Activated CD8-positive, alpha-beta T cell treated with anti-CD3 and anti-CD28 coated beads, Interleukin-2, amount 10 ng/mL, durations not matched to agents 7 days and 5 days (primary cell): ENCODE data around the gene GMPPA. TPM values are rescaled to one million over a fixed set of nuclear protein-coding genes. Genes with fewer than 3 reads are reported as not detected.

Source experiments
- ATAC-seq: fragments of 150-1000 bp; cut with Tn5 transposase; one replicate; pipeline ENCODE4 v1.10.0; 2021; ENCODE audit warnings: moderate library complexity
- CTCF ChIA-PET: fragments of 350-600 bp; sonication (Branson Sonifier 250); formaldehyde crosslinking; loops from one replicate; lab custom pipeline; 2021; ENCODE audit warnings: antibody characterized with exemption; lab: Charles Lee
- POLR2A ChIA-PET: fragments of 350-600 bp; sonication (Branson Sonifier 250); formaldehyde crosslinking; loops from one replicate; lab custom pipeline; 2021; ENCODE audit warnings: antibody characterized with exemption; lab: Charles Lee
- DNase-seq: peaks from one replicate; pipeline ENCODE4 v3.0.0-alpha.2; 2020
- H3K27ac Mint-ChIP-seq: one replicate; pipeline ENCODE4 v1.8.0; 2021; ENCODE audit warnings: mild to moderate bottlenecking, mixed read lengths
- H3K27me3 Mint-ChIP-seq: one replicate; pipeline ENCODE4 v1.8.0; 2021; ENCODE audit warnings: low read depth, mixed read lengths
- H3K36me3 Mint-ChIP-seq: one replicate; pipeline ENCODE4 v1.8.0; 2021; ENCODE audit warnings: low read depth, mixed read lengths
- H3K4me1 Mint-ChIP-seq: one replicate; pipeline ENCODE4 v1.8.0; 2021; ENCODE audit warnings: low read depth, mixed read lengths
- H3K4me3 Mint-ChIP-seq: one replicate; pipeline ENCODE4 v1.8.0; 2021; ENCODE audit warnings: mild to moderate bottlenecking, mixed read lengths
- H3K9me3 Mint-ChIP-seq: one replicate; pipeline ENCODE4 v1.8.0; 2022; ENCODE audit warnings: mixed read lengths; ENCODE audit not compliant: insufficient read depth
- total RNA-seq, 2 experiments: library from RNA; stranded (reverse); gene quantifications; one replicate each; pipeline ENCODE4 v1.2.3, GENCODE V29; 2021

Gene GMPPA
- total RNA-seq, 2 experiments from 2014 or later, result 37.8 to 41.2 TPM

DNA sequence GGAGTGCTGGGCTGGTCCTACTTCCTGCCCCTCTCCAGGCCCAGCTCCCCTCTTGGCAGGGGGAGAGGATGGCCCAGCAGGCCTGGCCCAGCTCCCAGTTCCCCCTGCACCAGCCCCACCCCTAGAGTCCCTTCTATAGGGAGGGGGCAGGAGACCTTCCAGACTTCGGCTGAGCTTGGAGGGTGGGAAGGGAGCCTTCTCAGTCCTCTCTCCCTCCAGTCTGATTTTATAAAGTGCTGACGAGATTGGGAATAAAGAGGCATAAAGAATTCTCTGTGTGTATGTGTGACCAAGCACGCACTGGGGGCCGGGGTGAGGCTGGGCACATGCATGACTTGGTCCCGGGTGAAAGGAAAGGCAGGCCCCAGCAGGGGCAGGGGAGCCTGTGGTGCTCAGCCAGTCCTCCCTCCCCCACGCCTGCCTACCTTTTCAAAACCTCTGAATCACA, 39.8 kb downstream of the GMPPA start:
- peaks cover 16% of the 10 kb centered on the region for H3K4me1 Mint-ChIP-seq
- ChIA-PET CTCF (interaction anchor here (1.4 to 3.8 kb wide), 3 partner anchors 9 to 150 kb away, joined by 4 to 59 read pairs (median 4); no protein-coding TSS in a partner anchor), POLR2A (no interaction called here)
- H3K27me3 Mint-ChIP-seq, result peaks cover 3% of the 10 kb centered on the region
- H3K27ac Mint-ChIP-seq, result no peak overlapping the region
- no peak for ATAC-seq
- H3K36me3 Mint-ChIP-seq, result peaks cover 3% of the 10 kb centered on the region
- H3K4me3 Mint-ChIP-seq, result no peak overlapping the region
- no peaks in the 10 kb centered on the region for H3K9me3 Mint-ChIP-seq
- DNase-seq, result no peak

DNA sequence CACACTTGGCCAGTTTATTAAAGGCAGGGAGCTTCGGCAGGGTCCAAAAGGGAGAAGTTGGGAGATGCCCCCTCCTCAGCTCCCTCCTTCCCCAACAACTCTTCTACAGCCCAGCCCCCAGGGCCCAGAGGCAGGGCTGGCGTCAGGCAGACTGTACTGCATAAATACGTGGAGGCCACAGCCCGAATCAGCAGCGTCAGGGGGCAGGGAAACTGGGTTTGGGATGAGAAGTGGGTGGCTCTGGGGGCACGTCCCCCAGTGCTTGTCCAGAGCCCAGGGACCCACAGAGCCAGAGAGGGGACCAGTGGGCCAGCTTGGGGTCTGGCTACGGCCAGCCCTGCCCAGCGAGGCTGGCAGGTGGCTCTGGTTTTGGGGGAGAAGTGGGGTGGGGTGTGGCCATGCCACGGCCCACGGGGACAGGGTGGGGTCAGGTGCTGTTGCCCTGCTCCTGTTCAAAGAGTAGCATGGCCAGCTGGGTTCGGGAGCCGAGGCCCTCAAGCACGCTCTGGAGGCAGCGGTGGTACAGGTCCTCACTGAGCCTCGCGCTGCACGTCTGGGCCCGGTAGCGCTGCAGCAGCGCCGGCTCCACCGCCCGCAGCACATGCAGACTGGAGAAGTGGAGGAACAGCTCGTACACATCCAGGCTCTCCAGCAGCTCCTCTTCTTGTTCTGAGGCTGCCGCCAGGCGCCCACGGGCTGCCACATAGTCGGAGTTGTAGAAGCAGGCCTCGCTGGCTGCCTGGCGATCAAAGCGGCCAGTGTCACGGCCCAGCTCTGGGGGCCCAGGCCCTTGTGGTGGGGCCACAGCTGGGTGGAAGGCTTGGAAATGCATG, 40.5 kb downstream of the GMPPA start:
- CTCF ChIA-PET, result interaction anchor here (1.0 to 3.8 kb wide), 5 partner anchors 9 to 150 kb away, joined by 3 to 59 read pairs (median 4); no protein-coding TSS in a partner anchor
- no peak overlapping the region for H3K27ac Mint-ChIP-seq
- ATAC-seq (no peak), DNase-seq (no peak)
- peaks cover 17% of the 10 kb centered on the region for H3K4me1 Mint-ChIP-seq
- H3K9me3 Mint-ChIP-seq, result no peaks in the 10 kb centered on the region
- no peak overlapping the region for H3K4me3 Mint-ChIP-seq
- peaks cover 3% of the 10 kb centered on the region for H3K36me3 Mint-ChIP-seq
- POLR2A ChIA-PET, result no interaction called here
- H3K27me3 Mint-ChIP-seq, result peaks cover 3% of the 10 kb centered on the region

DNA sequence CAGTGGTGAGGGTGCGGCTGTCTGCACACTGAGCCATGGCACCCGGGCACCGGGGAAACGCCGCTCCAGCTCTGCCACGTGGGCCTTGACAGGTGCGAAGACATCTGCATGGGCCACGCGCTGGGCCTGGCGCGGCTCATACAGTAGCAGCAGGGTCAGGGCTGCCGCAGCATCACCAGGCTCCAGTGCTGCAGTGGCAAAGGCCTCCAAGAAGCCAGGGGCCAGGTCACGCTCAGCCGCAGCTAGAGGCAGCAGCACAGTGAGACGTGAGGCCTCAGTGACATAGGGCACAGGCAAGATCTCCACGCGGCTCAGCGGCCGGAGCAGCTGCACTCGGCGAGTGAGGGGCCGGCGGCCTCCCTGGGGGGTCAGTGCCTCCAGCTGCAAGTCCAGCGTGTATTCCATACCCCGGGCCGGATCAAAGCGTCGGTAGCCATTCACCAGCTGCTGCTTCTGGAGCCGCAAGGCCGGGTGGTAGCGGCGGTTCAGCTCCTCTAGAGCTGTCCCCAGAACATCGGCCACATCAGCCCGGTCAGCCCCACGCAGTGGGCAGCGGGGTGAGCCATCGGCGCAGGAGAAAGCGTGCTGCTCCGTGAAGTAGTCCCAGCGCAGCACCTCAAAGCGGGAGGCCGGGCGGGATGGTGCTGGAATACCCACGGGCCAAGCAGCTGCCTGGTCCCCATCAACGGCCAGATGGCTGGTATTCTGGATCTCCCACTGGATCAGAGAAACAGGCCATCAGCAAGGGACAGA, 41.4 kb downstream of the GMPPA start:
- ChIA-PET CTCF (interaction anchor here (1.0 to 5.9 kb wide), 18 partner anchors 10 to 152 kb away, joined by 3 to 59 read pairs (median 6); partner anchors contain the start of genes DNPEP, GMPPA and STK11IP), POLR2A (no interaction called here)
- H3K4me1 Mint-ChIP-seq, result peaks cover 25% of the 10 kb centered on the region
- H3K4me3 Mint-ChIP-seq, result no peak overlapping the region
- no peak overlapping the region for H3K27ac Mint-ChIP-seq
- peaks cover 11% of the 10 kb centered on the region for H3K27me3 Mint-ChIP-seq
- H3K9me3 Mint-ChIP-seq, result no peaks in the 10 kb centered on the region
- ATAC-seq (no peak), DNase-seq (no peak)
- H3K36me3 Mint-ChIP-seq, result peaks cover 3% of the 10 kb centered on the region

DNA sequence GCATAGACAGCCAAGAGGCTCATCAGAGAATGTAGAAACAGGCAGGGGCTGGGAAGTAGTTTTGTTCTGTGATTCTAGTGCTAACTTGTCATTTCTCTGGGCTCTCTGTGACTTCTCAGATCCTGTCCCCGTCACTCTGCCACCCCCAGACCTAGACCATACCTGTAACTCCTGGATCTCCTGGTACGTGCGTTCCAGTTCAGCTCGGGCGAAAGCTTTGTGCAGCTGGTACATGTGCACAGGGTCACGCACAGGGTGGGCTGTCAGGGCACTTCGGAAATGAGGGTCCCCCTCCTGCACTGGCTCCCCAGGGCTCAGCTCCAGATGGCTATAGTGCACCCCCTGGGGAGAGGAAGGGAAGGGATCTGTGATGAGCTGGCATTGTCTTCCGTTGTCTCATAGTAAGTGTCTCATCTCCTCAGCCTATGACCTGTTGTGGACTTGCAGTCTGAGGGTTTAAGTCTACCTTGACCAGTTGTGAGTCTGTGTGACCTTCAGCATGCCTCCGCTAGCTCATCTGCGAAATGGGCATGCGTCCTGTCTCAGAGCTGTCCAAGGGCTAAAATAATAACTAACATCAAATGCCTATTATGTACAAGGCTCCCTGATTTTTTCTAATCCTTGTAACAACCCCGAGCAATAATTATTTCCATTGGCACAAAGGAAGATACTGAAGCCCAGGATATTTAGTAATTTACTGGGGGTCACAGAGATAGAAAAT, 42.3 kb downstream of the GMPPA start:
- peak overlapping the region; percentile 46 for H3K4me3 Mint-ChIP-seq
- H3K27ac Mint-ChIP-seq, result no peak overlapping the region
- DNase-seq, result no peak
- H3K4me1 Mint-ChIP-seq, result peaks cover 25% of the 10 kb centered on the region
- ChIA-PET POLR2A (no interaction called here), CTCF (interaction anchor here (0.6 to 5.9 kb wide), 36 partner anchors 9 to 246 kb away, joined by 3 to 59 read pairs (median 4); partner anchors contain the start of genes DNPEP, GMPPA and STK11IP)
- H3K9me3 Mint-ChIP-seq, result no peaks in the 10 kb centered on the region
- peaks cover 3% of the 10 kb centered on the region for H3K36me3 Mint-ChIP-seq
- ATAC-seq, result no peak
- H3K27me3 Mint-ChIP-seq, result peaks cover 17% of the 10 kb centered on the region

DNA sequence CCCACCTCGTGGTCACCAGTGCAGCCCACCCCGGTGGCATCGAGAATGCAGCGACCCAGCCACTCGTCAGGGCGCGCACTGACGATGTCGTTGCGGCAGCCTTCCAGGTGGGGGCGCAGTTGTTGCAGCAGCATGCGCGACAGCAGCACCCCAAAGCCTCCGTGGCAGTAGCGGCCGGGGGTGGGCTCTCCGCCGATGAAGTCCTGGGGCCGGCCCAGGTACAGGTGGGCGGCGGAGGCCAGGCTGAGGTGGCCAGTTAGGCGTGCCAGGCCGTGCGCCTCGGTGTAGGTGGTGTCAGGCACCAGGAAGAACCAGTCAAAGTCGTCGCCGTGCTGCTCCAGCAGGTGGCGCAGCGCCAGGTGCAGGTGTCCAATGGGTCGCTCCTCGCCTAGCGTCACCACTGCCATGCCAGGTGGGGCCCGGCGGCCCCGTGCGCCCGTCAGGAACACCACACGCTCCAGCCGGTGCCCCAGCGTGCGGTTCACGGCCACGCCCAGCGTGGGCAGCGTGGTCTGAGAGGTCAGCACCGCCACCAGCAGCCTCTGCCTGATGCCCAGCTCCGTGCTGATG, 43.0 kb downstream of the GMPPA start:
- no peaks in the 10 kb centered on the region for H3K9me3 Mint-ChIP-seq
- DNase-seq, result peak; percentile 88
- peaks cover 25% of the 10 kb centered on the region for H3K4me1 Mint-ChIP-seq
- peaks cover 3% of the 10 kb centered on the region for H3K36me3 Mint-ChIP-seq
- peaks cover 22% of the 10 kb centered on the region for H3K27me3 Mint-ChIP-seq
- ChIA-PET POLR2A (no interaction called here), CTCF (interaction anchor here (0.6 to 5.9 kb wide), 47 partner anchors 8 to 246 kb away, joined by 3 to 59 read pairs (median 4); partner anchors contain the start of genes DNPEP, GMPPA and STK11IP)
- peak; percentile 62 for ATAC-seq
- peak overlapping the region; percentile 34 for H3K27ac Mint-ChIP-seq
- H3K4me3 Mint-ChIP-seq, result peak overlapping the region; percentile 46

DNA sequence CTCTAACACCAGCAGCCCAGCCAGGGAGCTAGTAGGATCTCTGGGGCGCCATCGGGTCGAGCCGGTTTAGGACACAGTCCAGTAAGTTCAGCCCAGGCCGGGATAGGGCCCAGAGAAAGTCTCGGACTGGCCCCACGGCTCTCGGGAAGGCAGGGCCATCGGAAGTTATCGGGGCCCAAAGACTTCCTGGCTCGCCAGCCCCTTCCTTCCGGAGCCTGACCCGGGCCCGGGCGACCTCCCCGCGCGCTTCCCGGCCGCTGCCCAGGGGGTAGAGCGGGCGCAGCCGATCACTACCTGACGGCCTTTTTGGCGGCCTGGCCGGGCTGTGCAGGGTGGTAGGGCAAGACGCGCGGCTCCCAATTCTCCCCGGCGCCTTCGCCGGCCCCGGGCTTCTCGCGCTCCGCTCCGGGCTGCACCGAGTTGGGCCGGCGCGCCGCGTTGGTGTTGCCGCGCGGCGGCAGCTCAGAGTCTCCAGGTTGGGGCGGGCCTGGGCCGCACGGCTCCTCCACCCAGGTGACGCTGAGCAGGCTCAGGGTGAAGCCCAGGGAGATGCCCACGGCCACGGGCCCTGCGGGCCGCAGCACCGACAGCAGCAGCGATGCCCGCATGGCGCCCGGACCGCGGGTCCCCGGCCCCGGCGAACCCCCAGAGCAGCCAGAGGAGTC, 44.4 kb downstream of the GMPPA start:
- DNase-seq (peak; percentile 27), ATAC-seq (peak; percentile 56)
- Mint-ChIP-seq H3K27ac (peak overlapping the region; percentile 63), H3K4me3 (peak overlapping the region; percentile 73), H3K27me3 (peaks cover 24% of the 10 kb centered on the region), H3K36me3 (peaks cover 3% of the 10 kb centered on the region), H3K4me1 (peaks cover 25% of the 10 kb centered on the region), H3K9me3 (no peaks in the 10 kb centered on the region)
- ChIA-PET CTCF (interaction anchor here (1.0 to 5.9 kb wide), 12 partner anchors 9 to 155 kb away, joined by 3 to 39 read pairs (median 6); partner anchors contain the start of genes DNPEP and STK11IP), POLR2A (interaction anchor here (0.8 kb wide), 1 partner anchor 54 kb away, joined by 4 read pairs; the partner anchor contains the start of gene STK11IP)

DNA sequence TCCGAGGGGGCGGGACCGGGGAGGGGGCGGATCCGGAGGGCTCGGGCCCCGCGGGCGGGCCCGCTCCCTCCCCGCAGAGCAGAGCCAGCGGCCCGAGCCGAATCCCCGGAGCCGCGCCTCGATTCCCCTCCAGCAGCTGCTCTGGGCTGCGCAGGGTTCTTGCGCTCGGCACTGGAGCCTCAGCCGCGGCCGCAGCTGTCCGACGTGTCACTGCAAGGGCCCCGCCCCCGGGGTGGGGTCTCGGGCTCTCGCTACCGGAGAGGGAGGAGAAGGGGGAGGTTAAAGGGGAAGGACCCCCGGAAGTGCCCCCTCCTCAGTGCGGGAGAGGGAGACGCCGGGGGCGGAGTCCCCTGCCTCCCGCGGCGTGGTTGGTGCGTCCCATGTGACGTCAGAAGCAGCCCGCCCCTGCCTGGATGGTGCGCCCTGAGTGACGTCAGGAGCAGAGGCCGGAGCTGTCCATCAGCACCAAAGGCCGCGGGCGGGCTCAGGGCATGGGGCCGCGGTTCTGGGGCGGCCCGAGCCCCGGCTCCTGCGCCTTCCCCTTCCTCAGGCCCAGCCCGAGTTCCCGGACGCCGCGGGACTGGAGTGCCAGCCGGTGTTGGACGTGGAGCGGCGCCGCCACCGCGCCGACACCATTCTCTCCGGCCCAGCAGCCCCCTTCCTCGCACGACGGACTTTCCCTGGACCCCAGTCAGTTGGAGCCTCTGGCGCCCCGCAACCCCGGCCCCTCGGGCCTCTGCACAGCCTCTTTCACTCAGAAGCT, 45.1 kb downstream of the GMPPA start, which contains the start of the genes CHPF and TMEM198:
Gene CHPF (minus strand): TSS at position 214 of the 763 bp plus-strand sequence. CDS start 271 bp downstream, outside the sequence.
Gene TMEM198 (plus strand): TSS at position 433 of the 763 bp plus-strand sequence. CDS start 700 bp downstream, outside the sequence.
- Mint-ChIP-seq H3K9me3 (no peaks in the 10 kb centered on the region), H3K27me3 (peaks cover 24% of the 10 kb centered on the region), H3K4me3 (peak within 1 kb of the TSS; percentile 73), H3K36me3 (no peaks in the 10 kb centered on the region), H3K4me1 (peaks cover 25% of the 10 kb centered on the region), H3K27ac (peak within 1 kb of the TSS; percentile 78)
- ChIA-PET CTCF (interaction anchor here (0.7 to 5.9 kb wide), 10 partner anchors 9 to 146 kb away, joined by 3 to 39 read pairs (median 6); partner anchors contain the start of gene STK11IP), POLR2A (interaction anchor here (0.8 kb wide), 1 partner anchor 54 kb away, joined by 4 read pairs; the partner anchor contains the start of gene STK11IP)
- DNase-seq (peak; percentile 95), ATAC-seq (peak; percentile 71)

DNA sequence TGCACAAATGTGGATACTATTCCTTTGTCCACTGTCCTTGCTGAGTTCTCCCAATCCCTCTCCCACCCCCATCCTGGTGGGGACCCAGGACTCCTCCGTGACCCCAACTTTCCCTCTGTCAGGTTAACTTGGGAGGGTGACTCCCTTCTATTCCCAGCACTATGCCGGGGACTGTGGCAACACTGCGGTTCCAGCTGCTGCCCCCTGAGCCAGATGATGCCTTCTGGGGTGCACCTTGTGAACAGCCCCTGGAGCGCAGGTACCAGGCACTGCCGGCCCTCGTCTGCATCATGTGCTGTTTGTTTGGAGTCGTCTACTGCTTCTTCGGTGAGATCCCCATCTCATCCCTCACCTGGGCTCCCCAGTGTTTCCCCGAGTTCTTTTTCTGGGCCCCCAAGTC, 45.9 kb downstream of the GMPPA start:
- ATAC-seq (no peak), DNase-seq (no peak)
- peak overlapping the region; percentile 69 for H3K4me3 Mint-ChIP-seq
- peaks cover 24% of the 10 kb centered on the region for H3K27me3 Mint-ChIP-seq
- no peaks in the 10 kb centered on the region for H3K9me3 Mint-ChIP-seq
- H3K4me1 Mint-ChIP-seq, result peaks cover 25% of the 10 kb centered on the region
- POLR2A ChIA-PET, result no interaction called here
- CTCF ChIA-PET, result interaction anchor here (1.1 to 5.9 kb wide), 4 partner anchors 8 to 97 kb away, joined by 4 to 39 read pairs (median 14); no protein-coding TSS in a partner anchor
- no peaks in the 10 kb centered on the region for H3K36me3 Mint-ChIP-seq
- peak overlapping the region; percentile 69 for H3K27ac Mint-ChIP-seq

DNA sequence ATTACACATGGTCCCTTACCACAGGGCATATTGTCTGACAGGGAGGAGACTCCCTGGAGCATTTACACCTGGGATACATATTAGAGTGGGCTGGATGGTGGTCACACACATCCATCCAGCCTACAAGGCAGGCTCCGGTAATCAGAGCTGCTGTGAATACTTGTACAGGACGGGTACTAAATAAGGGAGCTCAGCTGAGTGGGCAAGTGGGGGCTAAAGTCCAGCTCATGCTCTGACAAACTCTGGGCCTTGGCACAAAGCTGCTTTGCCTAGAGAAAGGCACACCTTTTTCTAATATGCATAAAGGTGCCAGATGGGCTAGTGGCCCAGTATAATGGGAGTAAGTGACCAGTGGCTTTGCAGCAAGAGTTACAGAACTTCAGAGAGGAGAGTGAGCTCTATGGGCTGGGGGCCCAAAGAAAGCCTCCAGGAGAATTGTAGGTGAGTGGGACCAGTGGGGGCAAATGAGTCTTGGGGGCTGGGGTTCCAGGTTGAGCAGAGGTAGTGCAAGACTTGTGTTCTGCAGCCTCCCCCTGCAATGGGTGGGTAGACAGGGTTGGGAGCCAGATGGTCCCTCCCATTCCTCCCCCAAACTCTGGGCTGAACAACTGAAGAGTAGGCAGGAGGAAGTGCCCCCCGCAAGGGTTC, 46.7 kb downstream of the GMPPA start:
- Mint-ChIP-seq H3K27ac (no peak overlapping the region), H3K4me3 (no peak overlapping the region), H3K27me3 (peaks cover 29% of the 10 kb centered on the region), H3K4me1 (peaks cover 25% of the 10 kb centered on the region), H3K36me3 (no peaks in the 10 kb centered on the region), H3K9me3 (no peaks in the 10 kb centered on the region)
- ATAC-seq (no peak), DNase-seq (no peak)
- POLR2A ChIA-PET, result no interaction called here
- CTCF ChIA-PET, result interaction anchor here (1.1 to 5.9 kb wide), 3 partner anchors 15 to 96 kb away, joined by 4 to 39 read pairs (median 21); no protein-coding TSS in a partner anchor
